Ishikawa (cell line): ENCODE data around the gene JARID2.

Experiments used
- CEBPB ChIP-seq: IDR thresholded peaks from 2 replicates; pipeline ENCODE4 v1.6.1; 2012
- CREB1 ChIP-seq: IDR thresholded peaks from 2 replicates; pipeline ENCODE4 v1.6.1; 2012; ENCODE audit warnings: low read depth
- EGR1 ChIP-seq: IDR thresholded peaks from 2 replicates; pipeline ENCODE4 v1.6.1; 2012
- EP300 ChIP-seq: IDR thresholded peaks from 2 replicates; pipeline ENCODE4 v1.6.1; 2012; ENCODE audit warnings: borderline replicate concordance
- MAX ChIP-seq: IDR thresholded peaks from 2 replicates; pipeline ENCODE4 v1.6.1; 2012
- RAD21 ChIP-seq: IDR thresholded peaks from 2 replicates; pipeline ENCODE4 v1.6.1; 2012; ENCODE audit warnings: low read depth
- REST ChIP-seq: IDR thresholded peaks from 2 replicates; pipeline ENCODE4 v1.6.1; 2012; ENCODE audit warnings: low read depth, mild to moderate bottlenecking
- TAF1 ChIP-seq: IDR thresholded peaks from 2 replicates; pipeline ENCODE4 v1.6.1; 2012; ENCODE audit warnings: low read depth, mild to moderate bottlenecking
- TCF12 ChIP-seq: IDR thresholded peaks from 2 replicates; pipeline ENCODE4 v1.6.1; 2012; ENCODE audit warnings: low read depth
- TEAD4 ChIP-seq: IDR thresholded peaks from 2 replicates; pipeline ENCODE4 v1.6.1; 2012
- USF1 ChIP-seq: IDR thresholded peaks from 2 replicates; pipeline ENCODE4 v1.6.1; 2012
- YY1 ChIP-seq: IDR thresholded peaks from 2 replicates; pipeline ENCODE4 v1.6.1; 2012; ENCODE audit warnings: low read depth

- TF ChIP-seq MAX: no peak
- TF ChIP-seq CEBPB: no peak
- no peak for TF ChIP-seq RAD21
- no peak for TF ChIP-seq REST
- TF ChIP-seq TAF1: no peak
- TF ChIP-seq YY1: no peak
- no peak for TF ChIP-seq USF1
- TF ChIP-seq TCF12: no peak
- no peak for TF ChIP-seq CREB1
- no peak for TF ChIP-seq TEAD4
- TF ChIP-seq EP300: no peak
- TF ChIP-seq EGR1: no peak
Measured at GRCh38 chr6:15269619-15270018, 23.8 kb downstream of the JARID2 start.
